Mesenchymal stem cell (in vitro differentiated cells and primary cell): ENCODE data around the gene VWCE.

Experiments used
- DNase-seq: peaks from one replicate; pipeline ENCODE4 v3.0.0-alpha.2; 2013
- H2AFZ ChIP-seq: one replicate; pipeline ENCODE4 v1.6.1; 2013; ENCODE audit warnings: low read depth, mild to moderate bottlenecking, control low read depth, inconsistent platforms, low read length, moderate library complexity
- H2AK5ac ChIP-seq: 2 replicates; pipeline ENCODE4 v1.6.1; 2013; ENCODE audit warnings: low read length, moderate library complexity, mild to moderate bottlenecking, inconsistent platforms; ENCODE audit not compliant: severe bottlenecking
- H2BK120ac ChIP-seq: one replicate; pipeline ENCODE4 v1.6.1; 2013; ENCODE audit warnings: low read depth, mild to moderate bottlenecking, inconsistent platforms, low read length, moderate library complexity
- H2BK12ac ChIP-seq, 2 experiments: one replicate each; pipeline ENCODE4 v1.6.1; 2013; ENCODE audit warnings: inconsistent platforms in 2 of 2, low read length in 2 of 2, mild to moderate bottlenecking in 2 of 2, moderate library complexity in 2 of 2, control low read depth in 1 of 2
- H2BK15ac ChIP-seq: one replicate; pipeline ENCODE4 v1.6.1; 2013; ENCODE audit warnings: mild to moderate bottlenecking, low read depth, inconsistent platforms; ENCODE audit not compliant: poor library complexity, severe bottlenecking
- H2BK5ac ChIP-seq: 2 replicates; pipeline ENCODE4 v1.6.1; 2013; ENCODE audit warnings: low read depth, mild to moderate bottlenecking, low read length, control low read depth, inconsistent platforms; ENCODE audit not compliant: poor library complexity, severe bottlenecking
- H3K14ac ChIP-seq, 2 experiments: one replicate each; pipeline ENCODE4 v1.6.1; 2013; ENCODE audit warnings: inconsistent platforms in 2 of 2, low read length in 2 of 2, control low read depth in 1 of 2, mild to moderate bottlenecking in 1 of 2, moderate library complexity in 1 of 2
- H3K18ac ChIP-seq, 2 experiments: one replicate each; pipeline ENCODE4 v1.6.1; 2013; ENCODE audit warnings: inconsistent platforms in 2 of 2, low read length in 2 of 2, control low read depth in 1 of 2, low read depth in 1 of 2, mild to moderate bottlenecking in 1 of 2
- H3K23ac ChIP-seq, 2 experiments: one replicate each; pipeline ENCODE4 v1.6.1; 2013; ENCODE audit warnings: inconsistent platforms in 2 of 2, low read length in 2 of 2, mild to moderate bottlenecking in 2 of 2, moderate library complexity in 2 of 2, control low read depth in 1 of 2
- H3K27ac ChIP-seq: 2 replicates; pipeline ENCODE4 v1.5.1; 2013; ENCODE audit warnings: mild to moderate bottlenecking, moderate library complexity, low read length, control low read depth, inconsistent platforms; ENCODE audit not compliant: poor library complexity, severe bottlenecking
- H3K27me3 ChIP-seq, 2 experiments: 2 replicates each; pipeline versions ENCODE4 v1.6.1 to v1.7.0; 2013; ENCODE audit warnings: low read length in 2 of 2, mild to moderate bottlenecking in 2 of 2, moderate library complexity in 2 of 2, control low read depth in 1 of 2, inconsistent platforms in 1 of 2; ENCODE audit not compliant: control insufficient read depth in 1 of 2, insufficient read depth in 1 of 2
- H3K36me3 ChIP-seq, 2 experiments: 2 replicates each; pipeline versions ENCODE4 v1.6.1 to v1.7.0; 2013; ENCODE audit warnings: low read length in 2 of 2, control low read depth in 1 of 2, inconsistent platforms in 1 of 2, low read depth in 1 of 2, mild to moderate bottlenecking in 1 of 2; ENCODE audit not compliant: insufficient read depth in 2 of 2, control insufficient read depth in 1 of 2
- H3K4ac ChIP-seq, 2 experiments: one replicate each; pipeline ENCODE4 v1.6.1; 2013; ENCODE audit warnings: inconsistent platforms in 2 of 2, low read length in 2 of 2, mild to moderate bottlenecking in 2 of 2, moderate library complexity in 2 of 2, control low read depth in 1 of 2, low read depth in 1 of 2
- H3K4me1 ChIP-seq: 2 replicates; pipeline ENCODE4 v1.6.1; 2013; ENCODE audit warnings: low read depth, low read length, control low read depth; ENCODE audit not compliant: control insufficient read depth, insufficient read depth
- H3K4me2 ChIP-seq: 2 replicates; pipeline ENCODE4 v1.6.1; 2013; ENCODE audit warnings: low read length, mild to moderate bottlenecking, inconsistent platforms; ENCODE audit not compliant: poor library complexity, severe bottlenecking
- H3K4me3 ChIP-seq, 2 experiments: 2 replicates each; pipeline versions ENCODE4 v1.5.1 to v1.7.0; 2013; ENCODE audit warnings: low read length in 2 of 2, mild to moderate bottlenecking in 2 of 2, control low read depth in 1 of 2, low read depth in 1 of 2; ENCODE audit not compliant: insufficient read depth in 1 of 2
- H3K79me1 ChIP-seq: replicated peaks from 2 replicates; pipeline ENCODE4 v1.6.1; 2013; ENCODE audit warnings: mild to moderate bottlenecking, control low read depth, low read length, inconsistent platforms; ENCODE audit not compliant: poor library complexity, severe bottlenecking
- H3K9ac ChIP-seq: 2 replicates; pipeline ENCODE4 v1.7.0; 2013; ENCODE audit warnings: mild to moderate bottlenecking, low read length, moderate library complexity
- H3K9me3 ChIP-seq: 2 replicates; pipeline ENCODE4 v1.7.0; 2013; ENCODE audit warnings: mild to moderate bottlenecking, low read length; ENCODE audit not compliant: control insufficient read depth
- H4K8ac ChIP-seq: one replicate; pipeline ENCODE4 v1.6.1; 2013; ENCODE audit warnings: inconsistent platforms, mild to moderate bottlenecking, low read length, moderate library complexity
- H4K91ac ChIP-seq: one replicate; pipeline ENCODE4 v1.6.1; 2013; ENCODE audit warnings: mild to moderate bottlenecking, low read length, inconsistent platforms
- WGBS: methylation state at CpG from one replicate; pipeline ENCODE4 v1.1.7; 2013; ENCODE audit warnings: mixed read lengths; 5-methylcytosine and 5-hydroxymethylcytosine counted together

The VWCE gene

DNA sequence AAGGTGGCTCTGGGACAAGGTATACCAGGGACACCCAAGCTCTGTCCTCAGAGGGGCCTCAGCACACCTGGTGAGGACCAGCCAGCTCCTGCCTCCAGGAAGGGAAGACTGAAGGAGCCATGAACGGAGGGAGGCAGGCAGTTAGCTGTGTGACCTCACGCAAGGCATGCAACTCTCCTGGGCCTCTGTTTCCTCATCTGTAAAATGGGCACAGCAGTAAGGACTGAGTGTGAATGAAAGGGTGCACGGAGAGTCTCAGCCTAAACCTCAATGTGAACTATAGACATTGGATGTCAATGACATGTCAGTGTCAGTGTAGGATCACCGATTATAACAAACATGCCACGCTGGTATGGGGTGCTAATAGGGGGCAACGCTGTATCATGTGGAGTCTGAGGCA lies 35.8 kb downstream of the VWCE start:
- Histone ChIP-seq H2BK12ac (no peak overlapping the region), H2BK120ac (no peak overlapping the region), H2AK5ac (no peak overlapping the region), H3K36me3 (peaks cover 30 to 75% of the 10 kb centered on the region in 2 experiments), H2BK5ac (no peak overlapping the region), H3K27ac (no peak overlapping the region), H2AFZ (no peak overlapping the region), H4K91ac (no peak overlapping the region), H2BK15ac (no peak overlapping the region), H3K27me3 (no peaks in the 10 kb centered on the region), H3K4me3 (no peak overlapping the region), H3K4me2 (no peak overlapping the region), H3K4ac (no peak overlapping the region), H3K18ac (no peak overlapping the region), H3K14ac (no peak overlapping the region), H4K8ac (no peak overlapping the region), H3K9ac (no peak overlapping the region), H3K4me1 (peaks cover 5% of the 10 kb centered on the region), H3K9me3 (no peaks in the 10 kb centered on the region), H3K79me1 (no peaks in the 10 kb centered on the region), H3K23ac (no peak overlapping the region)
- DNase-seq: no peak
- 96% methylated on average over 6 of the region's 6 CpGs for WGBS

DNA sequence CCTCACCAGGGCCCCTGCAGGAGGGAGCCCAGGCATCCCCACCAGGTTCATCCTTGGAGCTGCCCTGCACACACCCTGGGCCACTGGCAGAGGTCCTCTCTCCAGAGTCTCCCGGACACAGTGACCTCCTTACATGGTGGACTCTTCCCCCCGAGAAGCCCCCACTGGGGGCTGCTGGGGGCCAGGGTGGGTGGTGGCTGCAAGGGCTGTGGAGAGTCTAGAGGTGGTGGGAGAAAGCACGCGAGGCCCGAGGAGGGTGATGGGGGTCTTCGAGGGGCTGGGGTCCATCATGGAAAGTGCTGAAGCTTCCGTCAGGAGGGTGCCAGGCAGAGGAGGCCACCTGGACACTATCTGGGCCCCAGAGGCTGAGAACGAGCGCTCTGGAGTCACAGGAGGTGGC lies 36.6 kb downstream of the VWCE start:
- 86% methylated on average over 9 of the region's 9 CpGs for WGBS
- Histone ChIP-seq H3K27ac (no peak overlapping the region), H3K4me2 (no peak overlapping the region)

DNA sequence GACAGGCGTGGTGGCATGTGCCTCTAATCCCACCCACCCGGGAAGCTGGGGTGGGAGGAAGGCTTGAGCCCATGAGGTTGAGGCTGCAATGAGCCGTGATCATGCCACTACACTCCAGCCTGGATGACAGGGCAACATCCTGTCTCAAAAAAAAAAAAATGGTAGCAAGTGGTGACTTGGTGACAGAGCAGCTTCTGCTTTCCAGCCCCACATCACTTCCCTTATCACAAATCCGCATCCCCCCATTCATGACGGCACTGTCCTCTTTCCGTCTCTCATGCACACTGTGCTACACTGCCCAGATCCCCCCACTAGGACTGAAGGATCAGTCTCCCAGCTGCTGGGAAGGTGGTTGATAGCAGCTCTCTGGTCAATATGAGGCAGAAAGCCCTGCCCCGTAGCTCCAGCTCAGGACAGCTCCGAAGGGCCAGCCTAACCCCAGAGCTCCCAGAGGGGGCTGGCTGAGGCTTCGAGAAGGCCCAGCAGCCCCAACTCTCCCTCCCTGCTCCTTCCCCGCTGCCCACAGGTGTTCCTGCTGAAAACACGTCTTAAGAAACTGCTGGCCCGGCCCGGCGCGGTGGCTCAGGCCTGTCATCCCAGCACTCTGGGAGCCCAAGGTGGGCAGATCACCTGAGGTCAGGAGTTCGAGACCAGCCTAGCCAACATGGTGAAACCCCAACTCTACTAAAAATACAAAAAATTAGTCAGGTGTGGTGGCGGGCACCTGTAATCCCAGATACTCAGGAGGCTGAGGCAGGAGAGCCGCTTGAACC lies 38.2 kb downstream of the VWCE start:
- Histone ChIP-seq H3K14ac (no peak overlapping the region), H2BK12ac (no peak overlapping the region), H3K4me3 (no peak overlapping the region), H3K9me3 (no peaks in the 10 kb centered on the region), H3K27me3 (no peaks in the 10 kb centered on the region), H3K9ac (no peak overlapping the region), H4K8ac (no peak overlapping the region), H3K4ac (no peak overlapping the region), H3K36me3 (peaks cover 20 to 54% of the 10 kb centered on the region in 2 experiments), H2BK15ac (no peak overlapping the region), H3K18ac (no peak overlapping the region), H3K4me1 (peaks cover 5% of the 10 kb centered on the region), H2BK5ac (no peak overlapping the region), H2BK120ac (no peak overlapping the region), H2AK5ac (no peak overlapping the region), H3K23ac (no peak overlapping the region), H4K91ac (no peak overlapping the region), H3K4me2 (no peak overlapping the region), H3K27ac (no peak overlapping the region), H2AFZ (no peak overlapping the region), H3K79me1 (no peaks in the 10 kb centered on the region)
- DNase-seq: no peak
- WGBS: 92% methylated on average over 18 of the region's 18 CpGs

More for the DNA sequence above, 36.6 kb downstream of the VWCE start:
- H3K18ac ChIP-seq: no peak overlapping the region
- H3K4me3 ChIP-seq: no peak overlapping the region
- no peaks in the 10 kb centered on the region for H3K27me3 ChIP-seq
- no peak overlapping the region for H3K14ac ChIP-seq
- no peak overlapping the region for H2AFZ ChIP-seq
- H3K23ac ChIP-seq: no peak overlapping the region
- no peak overlapping the region for H2BK12ac ChIP-seq
- H2AK5ac ChIP-seq: no peak overlapping the region
- H3K9me3 ChIP-seq: no peaks in the 10 kb centered on the region
- peaks cover 22 to 69% of the 10 kb centered on the region in 2 experiments for H3K36me3 ChIP-seq
- H2BK5ac ChIP-seq: no peak overlapping the region
- no peak overlapping the region for H4K91ac ChIP-seq
- H2BK15ac ChIP-seq: no peak overlapping the region
- H3K79me1 ChIP-seq: no peaks in the 10 kb centered on the region
- no peak overlapping the region for H3K4ac ChIP-seq
- H2BK120ac ChIP-seq: no peak overlapping the region
- H4K8ac ChIP-seq: no peak overlapping the region
- peaks cover 5% of the 10 kb centered on the region for H3K4me1 ChIP-seq
- H3K9ac ChIP-seq: no peak overlapping the region
- DNase-seq: no peak

DNA sequence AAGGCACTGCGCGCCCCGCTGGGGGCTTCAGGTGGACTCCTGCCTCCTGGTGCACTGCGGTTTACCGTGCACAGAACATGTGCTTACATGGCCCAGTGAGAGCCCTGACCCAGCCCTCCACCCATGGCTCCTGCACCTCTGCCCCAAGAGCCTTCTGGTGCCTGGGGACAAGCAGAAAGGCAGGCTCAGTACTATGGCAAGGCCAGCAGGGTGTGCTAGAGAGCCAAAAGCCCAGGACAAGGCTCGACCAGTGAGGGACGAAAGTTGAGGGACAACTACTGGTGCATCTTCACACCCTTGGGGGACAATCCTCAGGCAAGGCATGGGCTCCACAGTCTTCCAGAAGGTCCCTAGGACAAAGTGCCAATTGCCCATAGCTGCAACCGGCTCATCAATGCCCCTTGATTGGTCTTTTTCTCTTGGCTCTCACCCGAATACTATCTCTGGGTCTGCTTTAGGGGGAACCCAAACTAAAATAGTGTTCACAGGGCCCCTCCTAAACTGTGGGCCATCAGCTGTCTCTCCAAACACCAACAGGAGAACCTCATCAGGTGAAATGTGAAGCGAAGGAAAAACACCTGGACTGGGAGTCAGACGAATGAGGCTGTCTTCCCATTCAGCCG lies 40.6 kb downstream of the VWCE start:
- peaks cover 20 to 33% of the 10 kb centered on the region in 2 experiments for H3K36me3 ChIP-seq
- H2BK120ac ChIP-seq: no peak overlapping the region
- no peaks in the 10 kb centered on the region for H3K79me1 ChIP-seq
- H3K9ac ChIP-seq: no peak overlapping the region
- H3K4ac ChIP-seq: no peak overlapping the region
- no peak overlapping the region for H4K8ac ChIP-seq
- H2BK15ac ChIP-seq: no peak overlapping the region
- H3K4me2 ChIP-seq: no peak overlapping the region
- WGBS: 60% methylated on average over 12 of the region's 12 CpGs
- H2BK12ac ChIP-seq: no peak overlapping the region
- no peak overlapping the region for H3K18ac ChIP-seq
- H3K27me3 ChIP-seq: no peaks in the 10 kb centered on the region
- H4K91ac ChIP-seq: no peak overlapping the region
- no peak overlapping the region for H3K4me3 ChIP-seq
- H3K4me1 ChIP-seq: peaks cover 5% of the 10 kb centered on the region
- no peak overlapping the region for H2BK5ac ChIP-seq
- no peak overlapping the region for H3K27ac ChIP-seq
- no peak overlapping the region for H3K14ac ChIP-seq
- H2AK5ac ChIP-seq: no peak overlapping the region
- H3K9me3 ChIP-seq: no peaks in the 10 kb centered on the region
- H3K23ac ChIP-seq: no peak overlapping the region
- DNase-seq: peak; percentile 61
- H2AFZ ChIP-seq: no peak overlapping the region
